ENCODE measurements around the gene RGS6. TPM values are rescaled to one million over a fixed set of nuclear protein-coding genes. Genes with fewer than 3 reads are reported as not detected.

RGS6 gene
- total RNA-seq, 4 donors from 2014 or later: 0.46 to 3.7 (median 1.6) TPM

GRCh38 chr14:72075649-72076334 is 143.6 kb downstream of the RGS6 start:
- ATAC-seq: no peak
- Histone ChIP-seq H3K36me3 (no peaks in the 10 kb centered on the region), H3K9me3 (no peaks in the 10 kb centered on the region), H3K4me1 (no peaks in the 10 kb centered on the region), H3K27me3 (no peaks in the 10 kb centered on the region), H3K4me3 (no peak overlapping the region), H3K27ac (no peak overlapping the region)
- in situ Hi-C loops (cut with MboI; ENCODE audit: low sequenced_read_pairs in 4 of 4): no loop called here
- DNase-seq: no peak
- intact Hi-C loops (cut with DNase I; ENCODE audit: low total_unique reads): no loop called here
- TF ChIP-seq CTCF (IDR thresholded peaks at IDR 0.05 in 4 of 5, conservative IDR thresholded peaks at IDR 0.05 in 1 of 5) (no peak), POLR2A (IDR thresholded peaks at IDR 0.05) (no peak)

- in situ Hi-C loops (cut with MboI; ENCODE audit: low sequenced_read_pairs in 4 of 4) (no loop called here), intact Hi-C loops (cut with DNase I; ENCODE audit: low total_unique reads) (no loop called here)
- no peak for DNase-seq
Observed at GRCh38 chr14:72081137-72081536, 148.9 kb downstream of the RGS6 start.

GRCh38 chr14:72084935-72085334 is 152.7 kb downstream of the RGS6 start:
- H3K36me3 ChIP-seq: no peaks in the 10 kb centered on the region
- intact Hi-C loops (cut with DNase I; ENCODE audit: low total_unique reads) (no loop called here), in situ Hi-C loops (cut with MboI; ENCODE audit: low sequenced_read_pairs in 4 of 4) (no loop called here)
- H3K27ac ChIP-seq: no peak overlapping the region
- no peaks in the 10 kb centered on the region for H3K27me3 ChIP-seq
- H3K4me3 ChIP-seq: no peak overlapping the region
- ATAC-seq (no peak), DNase-seq (no peak)
- no peaks in the 10 kb centered on the region for H3K9me3 ChIP-seq
- no peaks in the 10 kb centered on the region for H3K4me1 ChIP-seq
- TF ChIP-seq CTCF (IDR thresholded peaks at IDR 0.05 in 4 of 5, conservative IDR thresholded peaks at IDR 0.05 in 1 of 5): no peak
- no peak for TF ChIP-seq POLR2A (IDR thresholded peaks at IDR 0.05)

More at GRCh38 chr14:72081137-72081536, 148.9 kb downstream of the RGS6 start:
- H3K27ac ChIP-seq: no peak overlapping the region
- H3K36me3 ChIP-seq: no peaks in the 10 kb centered on the region
- no peaks in the 10 kb centered on the region for H3K9me3 ChIP-seq
- no peaks in the 10 kb centered on the region for H3K27me3 ChIP-seq
- H3K4me1 ChIP-seq: no peaks in the 10 kb centered on the region
- H3K4me3 ChIP-seq: no peak overlapping the region
- TF ChIP-seq CTCF (IDR thresholded peaks at IDR 0.05 in 4 of 5, conservative IDR thresholded peaks at IDR 0.05 in 1 of 5): no peak
- no peak for TF ChIP-seq POLR2A (IDR thresholded peaks at IDR 0.05)
- no peak for ATAC-seq

- ATAC-seq: no peak
- intact Hi-C loops (cut with DNase I; ENCODE audit: low total_unique reads) (no loop called here), in situ Hi-C loops (cut with MboI; ENCODE audit: low sequenced_read_pairs in 4 of 4) (no loop called here)
- H3K27ac ChIP-seq: no peak overlapping the region
- H3K27me3 ChIP-seq: no peaks in the 10 kb centered on the region
- no peaks in the 10 kb centered on the region for H3K36me3 ChIP-seq
- TF ChIP-seq CTCF (IDR thresholded peaks at IDR 0.05 in 4 of 5, conservative IDR thresholded peaks at IDR 0.05 in 1 of 5) (no peak), POLR2A (IDR thresholded peaks at IDR 0.05) (no peak)
- no peaks in the 10 kb centered on the region for H3K9me3 ChIP-seq
- no peaks in the 10 kb centered on the region for H3K4me1 ChIP-seq
- H3K4me3 ChIP-seq: no peak overlapping the region
- no peak for DNase-seq
Observed at GRCh38 chr14:72089625-72090024, 157.4 kb downstream of the RGS6 start.

Data from gastrocnemius medialis (tissue), 4 donors.